HG03460 (cell line): ENCODE data around the gene ATAD3B.
"Not testable (repeated sequence)": the region's sequence is repeated elsewhere in the genome, so short reads cannot be mapped to it uniquely, and the experiment has no call there.

Experiments used
- ATAC-seq: cut with Tn5 transposase; IDR thresholded peaks from one replicate; pipeline ENCODE4 v1.9.1; 2021; ENCODE audit not compliant: unreplicated experiment

ATAD3B gene

GRCh38 chr1:1509465-1509850, 37.9 kb downstream of the ATAD3B start:
- ATAC-seq: not testable (repeated sequence)

GRCh38 chr1:1510912-1511532, 39.5 kb downstream of the ATAD3B start:
- ATAC-seq: no peak

GRCh38 chr1:1511533-1512285, 40.1 kb downstream of the ATAD3B start, which contains the start of gene ATAD3A:
TSS of gene ATAD3A (plus strand) at chr1:1512162. CDS start at chr1:1512269, 107 bp downstream.
- peak; percentile 64 for ATAC-seq

GRCh38 chr1:1512425-1512824, 40.9 kb downstream of the ATAD3B start:
- not testable (repeated sequence) for ATAC-seq

GRCh38 chr1:1513675-1514074, 42.1 kb downstream of the ATAD3B start:
- not testable (repeated sequence) for ATAC-seq

GRCh38 chr1:1514376-1514775, 42.8 kb downstream of the ATAD3B start:
- not testable (repeated sequence) for ATAC-seq

GRCh38 chr1:1516923-1517322, 45.4 kb downstream of the ATAD3B start:
- not testable (repeated sequence) for ATAC-seq

- no peak for ATAC-seq
Measured at GRCh38 chr1:1517973-1518620, 46.5 kb downstream of the ATAD3B start.

GRCh38 chr1:1518621-1519007, 47.0 kb downstream of the ATAD3B start:
- not testable (repeated sequence) for ATAC-seq

GRCh38 chr1:1519805-1520505, 48.4 kb downstream of the ATAD3B start:
- not testable (repeated sequence) for ATAC-seq

GRCh38 chr1:1521331-1521730, 49.8 kb downstream of the ATAD3B start:
- no peak for ATAC-seq

GRCh38 chr1:1522536-1522935, 51.0 kb downstream of the ATAD3B start:
- ATAC-seq: not testable (repeated sequence)

- ATAC-seq: not testable (repeated sequence)
Measured at GRCh38 chr1:1523226-1523625, 51.7 kb downstream of the ATAD3B start.

- not testable (repeated sequence) for ATAC-seq
Measured at GRCh38 chr1:1523651-1524050, 52.1 kb downstream of the ATAD3B start.

- not testable (repeated sequence) for ATAC-seq
Measured at GRCh38 chr1:1524750-1525383, 53.3 kb downstream of the ATAD3B start.

- ATAC-seq: not testable (repeated sequence)
Measured at GRCh38 chr1:1526476-1526875, 54.9 kb downstream of the ATAD3B start.

- ATAC-seq: no peak
Measured at GRCh38 chr1:1527092-1527816, 55.7 kb downstream of the ATAD3B start.

- no peak for ATAC-seq
Measured at GRCh38 chr1:1528301-1529267, 57.0 kb downstream of the ATAD3B start.

- no peak for ATAC-seq
Measured at GRCh38 chr1:1529321-1529720, 57.8 kb downstream of the ATAD3B start.
